HCT116 (cell line): ENCODE data around the gene AJUBA. TPM values are rescaled to one million over a fixed set of nuclear protein-coding genes. Genes with fewer than 3 reads are reported as not detected.
"Not testable (repeated sequence)": the region's sequence is repeated elsewhere in the genome, so short reads cannot be mapped to it uniquely, and the experiment has no call there.

Experiments used
- ATAC-seq: fragments of 200-7000 bp; cut with Tn5 transposase; 2 replicates; pipeline ENCODE4 v1.9.1; 2020; ENCODE audit warnings: mild to moderate bottlenecking, moderate library complexity
- BruUV-seq: library from RNA; stranded (reverse); fragments of 400-500 nt; replicated peaks from 2 replicates; lab custom pipeline; 2021; lab: Mats Ljungman, UMichigan
- CTCF ChIA-PET: fragments of 300-600 bp; sonication (Branson Sonifier 250); formaldehyde crosslinking; loops from one replicate; lab custom pipeline; 2021; ENCODE audit warnings: antibody characterized with exemption; lab: Charles Lee
- POLR2A ChIA-PET: fragments of 300-600, 350-600 bp; sonication (Branson Sonifier 250); formaldehyde crosslinking; loops from one replicate; lab custom pipeline; 2021; ENCODE audit warnings: antibody characterized with exemption; lab: Charles Lee
- RAD21 ChIA-PET, 2 experiments: fragments of 300-600 bp; sonication (Branson Sonifier 250); formaldehyde crosslinking; loops; one replicate each; lab custom pipeline; 2023; ENCODE audit warnings: low total read pairs in 2 of 2; ENCODE audit not compliant: uncharacterized antibody in 2 of 2, unreplicated experiment in 2 of 2, low non-redundant PET in 1 of 2; lab: Charles Lee
- DNase-seq: peaks from one replicate; pipeline ENCODE4 v3.0.0-alpha.2; 2010; ENCODE audit warnings: low read depth, low spot score
- H2AFZ ChIP-seq: fragments of 200-600 bp; shearing (Covaris generic), sonication (generic); 2 replicates; pipeline ENCODE4 v1.6.1; 2017; ENCODE audit warnings: low read depth, mixed run types, mixed read lengths, antibody characterized with exemption, low read length; ENCODE audit not compliant: poor library complexity, severe bottlenecking
- H3K27ac ChIP-seq: 2 replicates; pipeline ENCODE4 v1.5.1; 2012; ENCODE audit warnings: low read depth, low read length
- H3K27me3 ChIP-seq: fragments of 200-600 bp; sonication (generic); 2 replicates; pipeline ENCODE4 v1.6.1; 2016; ENCODE audit warnings: mixed run types, low read length, mixed read lengths; ENCODE audit not compliant: insufficient read depth
- H3K36me3 ChIP-seq, 2 experiments: fragments of 200-500 bp in 1 of 2; fragments of 200-600 bp in 1 of 2; sonication (Bioruptor generic) in 1 of 2; sonication (generic) in 1 of 2; 2 replicates each; pipeline versions ENCODE4 v1.5.1 to v1.6.1; 2014 to 2016; ENCODE audit warnings: low read length in 2 of 2, inconsistent platforms in 1 of 2, mixed read lengths in 1 of 2, mixed run types in 1 of 2; ENCODE audit not compliant: insufficient read depth in 2 of 2, control insufficient read depth in 1 of 2
- H3K4me1 ChIP-seq, 2 experiments: fragments of 200-600 bp in 1 of 2; sonication (generic) in 1 of 2; 2 replicates each; pipeline versions ENCODE4 v1.5.1 to v1.6.1; 2012 to 2017; ENCODE audit warnings: low read length in 2 of 2, inconsistent platforms in 1 of 2, mild to moderate bottlenecking in 1 of 2, mixed read lengths in 1 of 2, mixed run types in 1 of 2, moderate library complexity in 1 of 2; ENCODE audit not compliant: insufficient read depth in 2 of 2, control insufficient read depth in 1 of 2
- H3K4me2 ChIP-seq: fragments of 200-600 bp; sonication (generic); 2 replicates; pipeline ENCODE4 v1.6.1; 2017; ENCODE audit warnings: mixed run types, low read length, mixed read lengths
- H3K4me3 ChIP-seq, 2 experiments: fragments of 200-600 bp in 1 of 2; sonication (generic) in 1 of 2; replicated peaks in 1 of 2; 2 replicates each; pipeline ENCODE4 v1.5.1; 2011 to 2016; ENCODE audit warnings: low read length in 2 of 2, control low read depth in 1 of 2, low read depth in 1 of 2, mild to moderate bottlenecking in 1 of 2, mixed read lengths in 1 of 2, mixed run types in 1 of 2
- H3K79me2 ChIP-seq: fragments of 200-600 bp; sonication (generic); 2 replicates; pipeline ENCODE4 v1.6.1; 2017; ENCODE audit warnings: mild to moderate bottlenecking, mixed run types, low read length, moderate library complexity, mixed read lengths; ENCODE audit not compliant: insufficient read depth
- H3K9ac ChIP-seq: fragments of 200-600 bp; sonication (generic); 2 replicates; pipeline ENCODE4 v1.6.1; 2016; ENCODE audit warnings: low read length, mixed read lengths
- H3K9me2 ChIP-seq: fragments of 200-600 bp; sonication (generic), shearing (Covaris generic); 2 replicates; pipeline ENCODE4 v1.6.1; 2017; ENCODE audit warnings: mixed run types, mild to moderate bottlenecking, moderate library complexity; ENCODE audit not compliant: insufficient read depth
- H3K9me3 ChIP-seq, 2 experiments: fragments of 200-500 bp in 1 of 2; fragments of 200-600 bp in 1 of 2; sonication (Bioruptor generic) in 1 of 2; sonication (generic) in 1 of 2; 2 replicates each; pipeline ENCODE4 v1.6.1; 2014 to 2017; ENCODE audit warnings: low read length in 2 of 2, mixed read lengths in 2 of 2, inconsistent platforms in 1 of 2, low read depth in 1 of 2, mild to moderate bottlenecking in 1 of 2, mixed run types in 1 of 2, moderate library complexity in 1 of 2; ENCODE audit not compliant: control insufficient read depth in 1 of 2, insufficient read depth in 1 of 2
- H4K20me1 ChIP-seq: fragments of 200-600 bp; sonication (generic), shearing (Covaris generic); 2 replicates; pipeline ENCODE4 v1.6.1; 2017; ENCODE audit warnings: mixed run types, mild to moderate bottlenecking, moderate library complexity; ENCODE audit not compliant: insufficient read depth
- CBX3 ChIP-seq: IDR thresholded peaks from 2 replicates; pipeline ENCODE4 v1.6.1; 2012; ENCODE audit warnings: low read depth
- CEBPB ChIP-seq: IDR thresholded peaks from 2 replicates; pipeline ENCODE4 v1.6.1; 2012; ENCODE audit warnings: low read depth
- FOSL1 ChIP-seq: IDR thresholded peaks from 2 replicates; pipeline ENCODE4 v1.6.1; 2012; ENCODE audit warnings: low read depth
- POLR2AphosphoS5 ChIP-seq: IDR thresholded peaks from 2 replicates; pipeline ENCODE4 v1.6.1; 2011; ENCODE audit warnings: mild to moderate bottlenecking, low read depth, low read length, moderate library complexity
- SIN3A ChIP-seq: IDR thresholded peaks from 2 replicates; pipeline ENCODE4 v1.6.1; 2012; ENCODE audit warnings: low read depth
- SP1 ChIP-seq: IDR thresholded peaks from 2 replicates; pipeline ENCODE4 v1.6.1; 2012; ENCODE audit warnings: low read depth
- intact Hi-C: fragments of 100-400 bp; cut with micrococcal nuclease; formaldehyde crosslinking; loops from 2 replicates; pipeline ENCODE4 v1.10.0; 2022
- total RNA-seq: library from RNA; stranded (reverse); gene quantifications from one replicate; pipeline ENCODE4 v1.2.1, GENCODE V29; 2021; ENCODE audit not compliant: unreplicated experiment
- TF ChIP-seq, protein P1 (sequence below): IDR thresholded peaks from 2 replicates; pipeline ENCODE4 v1.6.1; 2012; ENCODE audit warnings: low read depth

Gene AJUBA
- total RNA-seq, 1 experiment from 2014 or later, result 39.7 TPM

DNA sequence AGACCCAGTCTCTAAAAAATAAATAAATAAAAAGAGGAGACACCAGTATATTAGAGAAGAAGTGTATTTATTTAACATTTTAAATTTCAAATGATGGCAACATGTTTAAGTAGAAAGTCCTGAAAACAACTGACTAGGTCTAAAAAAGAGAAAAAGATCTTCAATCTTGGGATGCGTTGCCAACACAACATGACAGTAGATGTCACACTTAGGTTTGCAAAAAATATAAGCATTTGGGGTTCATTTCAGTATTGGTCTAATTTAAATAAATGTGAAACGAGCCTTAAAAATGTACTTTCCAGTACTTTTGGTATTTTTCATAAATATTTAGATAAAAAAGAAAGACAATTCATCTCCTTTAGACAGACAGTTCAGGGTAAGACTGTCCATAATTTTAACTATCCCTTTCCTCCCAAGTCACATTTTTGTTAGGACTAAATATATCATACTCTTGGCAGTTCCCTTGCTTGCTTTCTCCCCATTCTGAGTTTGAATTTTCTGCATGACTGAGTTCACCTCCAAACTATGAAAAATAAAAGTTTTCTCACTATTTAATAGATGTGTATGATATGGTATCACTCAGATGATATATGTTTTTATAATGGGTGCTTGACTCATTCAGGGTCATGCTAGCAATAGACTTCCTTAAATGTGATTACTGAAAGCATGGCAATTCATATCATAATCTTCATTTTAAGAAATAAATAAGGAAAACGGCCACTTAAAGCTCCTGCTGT is 23.3 kb upstream of the AJUBA start:
- Histone ChIP-seq H3K4me2 (peak overlapping the region; percentile 89), H3K9me2 (no peaks in the 10 kb centered on the region), H3K27ac (peak overlapping the region; percentile 97; the same call in 1 of the 2 replicates), H4K20me1 (no peaks in the 10 kb centered on the region), H3K27me3 (no peaks in the 10 kb centered on the region)
- ChIA-PET RAD21 (interaction anchor here in 1 of 2 experiments (1.2 kb wide), 1 partner anchor 19 kb away, joined by 6 read pairs; no protein-coding TSS in a partner anchor), POLR2A (interaction anchor here (1.7 to 2.2 kb wide), 4 partner anchors 11 to 28 kb away, joined by 5 to 18 read pairs (median 11); partner anchors contain the start of gene AJUBA)
- no peak for ATAC-seq
- no TSS peak for BruUV-seq
- TF ChIP-seq SP1 (no peak), POLR2AphosphoS5 (no peak), FOSL1 (no peak), SIN3A (no peak), CEBPB (no peak), CBX3 (no peak)
- TF ChIP-seq, protein P1, sequence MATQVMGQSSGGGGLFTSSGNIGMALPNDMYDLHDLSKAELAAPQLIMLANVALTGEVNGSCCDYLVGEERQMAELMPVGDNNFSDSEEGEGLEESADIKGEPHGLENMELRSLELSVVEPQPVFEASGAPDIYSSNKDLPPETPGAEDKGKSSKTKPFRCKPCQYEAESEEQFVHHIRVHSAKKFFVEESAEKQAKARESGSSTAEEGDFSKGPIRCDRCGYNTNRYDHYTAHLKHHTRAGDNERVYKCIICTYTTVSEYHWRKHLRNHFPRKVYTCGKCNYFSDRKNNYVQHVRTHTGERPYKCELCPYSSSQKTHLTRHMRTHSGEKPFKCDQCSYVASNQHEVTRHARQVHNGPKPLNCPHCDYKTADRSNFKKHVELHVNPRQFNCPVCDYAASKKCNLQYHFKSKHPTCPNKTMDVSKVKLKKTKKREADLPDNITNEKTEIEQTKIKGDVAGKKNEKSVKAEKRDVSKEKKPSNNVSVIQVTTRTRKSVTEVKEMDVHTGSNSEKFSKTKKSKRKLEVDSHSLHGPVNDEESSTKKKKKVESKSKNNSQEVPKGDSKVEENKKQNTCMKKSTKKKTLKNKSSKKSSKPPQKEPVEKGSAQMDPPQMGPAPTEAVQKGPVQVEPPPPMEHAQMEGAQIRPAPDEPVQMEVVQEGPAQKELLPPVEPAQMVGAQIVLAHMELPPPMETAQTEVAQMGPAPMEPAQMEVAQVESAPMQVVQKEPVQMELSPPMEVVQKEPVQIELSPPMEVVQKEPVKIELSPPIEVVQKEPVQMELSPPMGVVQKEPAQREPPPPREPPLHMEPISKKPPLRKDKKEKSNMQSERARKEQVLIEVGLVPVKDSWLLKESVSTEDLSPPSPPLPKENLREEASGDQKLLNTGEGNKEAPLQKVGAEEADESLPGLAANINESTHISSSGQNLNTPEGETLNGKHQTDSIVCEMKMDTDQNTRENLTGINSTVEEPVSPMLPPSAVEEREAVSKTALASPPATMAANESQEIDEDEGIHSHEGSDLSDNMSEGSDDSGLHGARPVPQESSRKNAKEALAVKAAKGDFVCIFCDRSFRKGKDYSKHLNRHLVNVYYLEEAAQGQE, result no peak
- TF ChIP-seq, all 23 proteins: peak for 0
- Histone ChIP-seq H3K4me3 (peak overlapping the region; percentile 64 to 71), H3K4me1 (peaks cover 23 to 58% of the 10 kb centered on the region in 2 experiments), H3K9ac (peak overlapping the region; percentile 83), H2AFZ (no peak overlapping the region), H3K79me2 (no peaks in the 10 kb centered on the region), H3K9me3 (no peaks in the 10 kb centered on the region), H3K36me3 (no peaks in the 10 kb centered on the region)
- CTCF ChIA-PET, result interaction anchor here (1.7 to 3.6 kb wide), 6 partner anchors 10 to 63 kb away, joined by 7 to 52 read pairs (median 11); no protein-coding TSS in a partner anchor
- no peak for DNase-seq
- intact Hi-C loops, result loop anchor here (5.0 kb wide), 1 partner anchor 52 kb away; the partner anchor contains the start of gene CDH24

DNA sequence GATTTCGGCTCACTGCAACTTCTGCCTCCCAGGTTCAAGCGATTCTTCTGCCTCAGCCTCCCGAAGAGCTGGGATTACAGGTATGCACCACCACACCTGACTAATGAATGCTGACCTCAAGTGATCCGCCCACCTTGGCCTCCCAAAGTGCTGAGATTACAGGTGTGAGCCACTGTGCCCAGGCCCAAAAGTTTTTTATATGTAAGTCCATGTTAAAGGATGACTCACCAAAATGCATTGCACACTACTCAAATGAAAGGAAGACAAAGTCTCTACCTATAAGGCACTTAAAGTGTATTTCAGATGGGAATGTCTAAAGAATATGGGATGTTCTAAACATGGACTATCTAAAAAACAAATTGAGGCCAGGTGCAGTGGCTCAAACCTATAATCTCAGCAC is 21.9 kb upstream of the AJUBA start:
- intact Hi-C loops, H3K27ac ChIP-seq, H3K9me2 ChIP-seq, H3K79me2 ChIP-seq, H3K36me3 ChIP-seq, H2AFZ ChIP-seq, POLR2A ChIA-PET, BruUV-seq, H3K4me2 ChIP-seq, H3K9ac ChIP-seq, ATAC-seq, RAD21 ChIA-PET, H4K20me1 ChIP-seq, H3K27me3 ChIP-seq, DNase-seq, H3K9me3 ChIP-seq, H3K4me3 ChIP-seq: not testable (repeated sequence)
- CTCF ChIA-PET, result interaction anchor here (0.7 kb wide), 1 partner anchor 18 kb away, joined by 3 read pairs; no protein-coding TSS in a partner anchor
- H3K4me1 ChIP-seq, result peaks cover 14 to 46% of the 10 kb centered on the region in 2 experiments
